Measurements from ENCODE around the gene NHLRC2.
A peak's percentile ranks its signal among the peaks of the same experiment; 100 is the strongest.
"Not testable (repeated sequence)": the region's sequence is repeated elsewhere in the genome, so short reads cannot be mapped to it uniquely, and the experiment has no call there.

Gene NHLRC2

GRCh38 chr10:113854013-113854760, at the start of gene NHLRC2, which contains the start of gene DCLRE1A:
TSS of gene NHLRC2 (plus strand) at chr10:113854661. CDS start at chr10:113854873, 212 bp downstream.
TSS of gene DCLRE1A (minus strand) at chr10:113854082. CDS start at chr10:113853182, 900 bp downstream.
- DNase-seq = peak; percentile 52

GRCh38 chr10:113806503-113806902, 48.0 kb upstream of the NHLRC2 start:
- DNase-seq = no peak

- DNase-seq = no peak
Observed at GRCh38 chr10:113808168-113808567, 46.3 kb upstream of the NHLRC2 start.

- not testable (repeated sequence) for DNase-seq
Observed at GRCh38 chr10:113814700-113815099, 39.8 kb upstream of the NHLRC2 start.

GRCh38 chr10:113819989-113820388, 34.5 kb upstream of the NHLRC2 start:
- DNase-seq = no peak

- no peak for DNase-seq
Observed at GRCh38 chr10:113820507-113820906, 34.0 kb upstream of the NHLRC2 start.

GRCh38 chr10:113821306-113821705, 33.2 kb upstream of the NHLRC2 start:
- not testable (repeated sequence) for DNase-seq

GRCh38 chr10:113822174-113822573, 32.3 kb upstream of the NHLRC2 start:
- DNase-seq = no peak

- no peak for DNase-seq
Observed at GRCh38 chr10:113823389-113823788, 31.1 kb upstream of the NHLRC2 start.

- DNase-seq = no peak
Observed at GRCh38 chr10:113825791-113826190, 28.7 kb upstream of the NHLRC2 start.

GRCh38 chr10:113828567-113828966, 25.9 kb upstream of the NHLRC2 start:
- not testable (repeated sequence) for DNase-seq

- DNase-seq = no peak
Observed at GRCh38 chr10:113842171-113842570, 12.3 kb upstream of the NHLRC2 start.

- no peak for DNase-seq
Observed at GRCh38 chr10:113843972-113844485, 10.4 kb upstream of the NHLRC2 start.

- no peak for DNase-seq
Observed at GRCh38 chr10:113846036-113846435, 8.4 kb upstream of the NHLRC2 start.

GRCh38 chr10:113849140-113849803, 5.2 kb upstream of the NHLRC2 start:
- no peak for DNase-seq

- no peak for DNase-seq
Observed at GRCh38 chr10:113849946-113850345, 4.5 kb upstream of the NHLRC2 start.

- no peak for DNase-seq
Observed at GRCh38 chr10:113853578-113854012, 866 bp upstream of the NHLRC2 start.

GRCh38 chr10:113854761-113855588, 514 bp downstream of the NHLRC2 start:
- peak; percentile 18 for DNase-seq

- DNase-seq = no peak
Observed at GRCh38 chr10:113856563-113856962, 2.1 kb downstream of the NHLRC2 start.

- no peak for DNase-seq
Observed at GRCh38 chr10:113857210-113857609, 2.7 kb downstream of the NHLRC2 start.

- DNase-seq = no peak
Observed at GRCh38 chr10:113858541-113858940, 4.1 kb downstream of the NHLRC2 start.

GRCh38 chr10:113859261-113859660, 4.8 kb downstream of the NHLRC2 start:
- DNase-seq = no peak

- DNase-seq = no peak
Observed at GRCh38 chr10:113865901-113866300, 11.4 kb downstream of the NHLRC2 start.
